Vagina (tissue), 2 donors: ENCODE results near the gene PPWD1. TPM values are rescaled to one million over a fixed set of nuclear protein-coding genes. Genes with fewer than 3 reads are reported as not detected.

Source experiments
- DNase-seq, 2 donors: peaks; one replicate each; pipeline ENCODE4 v3.0.0-alpha.2; 2017; ENCODE audit errors: extremely low spot score in 2 of 2
- H3K27ac ChIP-seq: fragments of 200-600 bp; sonication (generic); one replicate; pipeline ENCODE4 v1.5.1; 2019
- H3K27me3 ChIP-seq: fragments of 200-600 bp; sonication (generic); one replicate; pipeline ENCODE4 v1.5.1; 2019
- H3K36me3 ChIP-seq, 2 donors: fragments of 200-600 bp; sonication (generic); one replicate each; pipeline ENCODE4 v1.5.1; 2017 to 2019
- H3K4me1 ChIP-seq: fragments of 200-600 bp; sonication (generic); one replicate; pipeline ENCODE4 v1.5.1; 2019
- H3K4me3 ChIP-seq, 2 donors: fragments of 200-600 bp; sonication (generic); 1 replicate in 1 of 2; 2 replicates in 1 of 2; pipeline ENCODE4 v1.5.1; 2016 to 2019
- H3K9me3 ChIP-seq: fragments of 200-600 bp; sonication (generic); one replicate; pipeline ENCODE4 v1.5.1; 2019
- CTCF ChIP-seq, 3 experiments: fragments of 450-650 bp in 2 of 3; fragments of 200-600 bp in 1 of 3; sonication (generic) in 1 of 3; IDR thresholded peaks; one replicate each; pipeline ENCODE4 v1.5.1; 2017 to 2019; ENCODE audit warnings: antibody characterized with exemption in 3 of 3, mild to moderate bottlenecking in 2 of 3, moderate library complexity in 2 of 3
- POLR2A ChIP-seq, 2 donors: fragments of 450-650 bp; IDR thresholded peaks; one replicate each; pipeline ENCODE4 v1.6.1; 2017; ENCODE audit warnings: antibody characterized with exemption in 2 of 2, mild to moderate bottlenecking in 2 of 2, moderate library complexity in 2 of 2
- POLR2AphosphoS5 ChIP-seq, 2 donors: sonication (generic); formaldehyde crosslinking; IDR thresholded peaks; one replicate each; pipeline ENCODE4 v1.9.0; 2017; ENCODE audit warnings: antibody characterized with exemption in 2 of 2, mild to moderate bottlenecking in 2 of 2, low read depth in 1 of 2; ENCODE audit not compliant: insufficient read depth in 1 of 2
- intact Hi-C: fragments of 100-400 bp; cut with DNase I; formaldehyde crosslinking; loops from one replicate; pipeline ENCODE4 v1.15.1; 2023
- total RNA-seq: library from RNA; depleted of rRNA; stranded (reverse); fragments of >200 nt; gene quantifications from one replicate; pipeline ENCODE4 v1.2.3, GENCODE V29; 2016

The PPWD1 gene
- total RNA-seq, 1 donor from 2014 or later = 57.0 TPM

DNA sequence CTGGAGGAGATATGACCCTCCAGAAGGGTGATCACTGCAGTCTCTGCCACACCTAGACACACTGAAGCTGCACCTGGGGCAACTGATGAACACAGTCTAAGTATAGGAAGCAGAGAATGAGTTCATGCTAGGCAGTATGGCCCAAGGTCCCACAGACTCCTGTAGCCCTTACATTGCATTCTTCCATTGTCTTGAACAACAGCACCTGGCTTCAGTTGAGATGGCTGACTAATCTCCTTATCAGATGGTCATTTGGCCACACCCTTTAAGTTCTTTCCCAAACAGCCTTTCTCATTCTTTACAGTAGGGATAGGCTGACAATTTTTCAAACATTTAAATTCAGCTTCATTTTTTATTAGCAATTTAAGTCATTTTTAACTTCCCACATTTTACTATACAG is 23.3 kb upstream of the PPWD1 start:
- H3K9me3 ChIP-seq = no peaks in the 10 kb centered on the region
- H3K4me1 ChIP-seq = no peaks in the 10 kb centered on the region
- intact Hi-C loops = no loop called here
- no peak overlapping the region for H3K27ac ChIP-seq
- no peaks in the 10 kb centered on the region for H3K27me3 ChIP-seq
- H3K4me3 ChIP-seq = no peak overlapping the region
- TF ChIP-seq POLR2A (IDR thresholded peaks at IDR 0.05) = no peak
- no peak for TF ChIP-seq POLR2AphosphoS5 (IDR thresholded peaks at IDR 0.05; ENCODE audit: insufficient read depth in 1 of 2, low read depth in 1 of 2)
- no peak for TF ChIP-seq CTCF (IDR thresholded peaks at IDR 0.05)
- no peaks in the 10 kb centered on the region for H3K36me3 ChIP-seq
- no peak for DNase-seq

- Histone ChIP-seq H3K27ac (no peak overlapping the region), H3K36me3 (no peaks in the 10 kb centered on the region), H3K4me1 (no peaks in the 10 kb centered on the region), H3K9me3 (no peaks in the 10 kb centered on the region), H3K4me3 (no peak overlapping the region), H3K27me3 (no peaks in the 10 kb centered on the region)
- TF ChIP-seq POLR2A (IDR thresholded peaks at IDR 0.05) = no peak
- TF ChIP-seq CTCF (IDR thresholded peaks at IDR 0.05) = no peak
- TF ChIP-seq POLR2AphosphoS5 (IDR thresholded peaks at IDR 0.05; ENCODE audit: insufficient read depth in 1 of 2, low read depth in 1 of 2) = no peak
- intact Hi-C loops = no loop called here
- no peak for DNase-seq
Measured at GRCh38 chr5:65544473-65544872, 18.6 kb upstream of the PPWD1 start.

DNA sequence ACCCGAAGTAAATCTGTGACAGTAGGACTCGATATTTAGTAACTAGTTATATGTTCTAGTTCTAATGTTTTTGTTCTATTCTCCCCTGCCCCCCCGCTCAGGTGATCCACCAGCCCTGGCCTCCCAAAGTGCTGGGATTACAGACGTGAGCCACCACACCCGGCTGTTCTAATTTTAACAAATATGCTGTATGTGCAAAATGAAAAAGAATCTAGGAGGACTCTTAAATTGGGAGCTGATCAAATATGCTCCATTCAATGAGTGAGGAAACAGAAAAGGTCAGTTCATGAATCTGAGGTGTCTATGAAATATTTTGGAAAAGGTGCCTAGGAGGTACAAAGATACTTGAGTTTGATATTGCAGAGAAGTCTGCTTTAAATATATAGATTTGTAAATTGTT is 17.0 kb upstream of the PPWD1 start:
- no peaks in the 10 kb centered on the region for H3K36me3 ChIP-seq
- no peaks in the 10 kb centered on the region for H3K9me3 ChIP-seq
- H3K4me3 ChIP-seq = no peak overlapping the region
- no peak for DNase-seq
- TF ChIP-seq POLR2A (IDR thresholded peaks at IDR 0.05) (no peak), CTCF (IDR thresholded peaks at IDR 0.05) (no peak), POLR2AphosphoS5 (IDR thresholded peaks at IDR 0.05; ENCODE audit: insufficient read depth in 1 of 2, low read depth in 1 of 2) (no peak)
- H3K4me1 ChIP-seq = no peaks in the 10 kb centered on the region
- intact Hi-C loops = no loop called here
- H3K27me3 ChIP-seq = no peaks in the 10 kb centered on the region
- H3K27ac ChIP-seq = no peak overlapping the region

GRCh38 chr5:65548281-65548680 is 14.8 kb upstream of the PPWD1 start:
- H3K9me3 ChIP-seq = no peaks in the 10 kb centered on the region
- H3K36me3 ChIP-seq = no peaks in the 10 kb centered on the region
- no peak for TF ChIP-seq POLR2AphosphoS5 (IDR thresholded peaks at IDR 0.05; ENCODE audit: insufficient read depth in 1 of 2, low read depth in 1 of 2)
- TF ChIP-seq CTCF (IDR thresholded peaks at IDR 0.05) = no peak
- TF ChIP-seq POLR2A (IDR thresholded peaks at IDR 0.05) = no peak
- no peak for DNase-seq
- H3K27ac ChIP-seq = no peak overlapping the region
- no peaks in the 10 kb centered on the region for H3K27me3 ChIP-seq
- no peaks in the 10 kb centered on the region for H3K4me1 ChIP-seq
- no peak overlapping the region for H3K4me3 ChIP-seq
- intact Hi-C loops = no loop called here

DNA sequence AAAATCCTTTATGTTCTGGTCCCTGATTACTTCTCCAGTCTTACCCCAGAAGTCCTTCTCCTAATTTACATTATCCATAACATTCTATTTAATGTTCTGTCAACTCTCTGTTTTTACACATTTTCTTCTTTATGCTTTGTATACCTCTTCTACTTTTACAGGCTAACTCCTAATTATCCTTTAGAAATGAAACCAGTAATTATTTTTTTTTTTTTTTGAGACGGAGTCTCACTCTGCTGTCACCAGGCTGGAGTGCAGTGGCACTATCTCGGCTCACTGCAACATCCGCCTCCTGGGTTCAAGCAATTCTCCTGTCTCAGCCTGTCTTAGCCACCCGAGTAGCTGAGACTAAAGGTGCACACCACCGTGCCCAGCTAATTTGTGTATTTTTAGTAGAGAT is 9.2 kb upstream of the PPWD1 start:
- no peak for TF ChIP-seq POLR2A (IDR thresholded peaks at IDR 0.05)
- TF ChIP-seq CTCF (IDR thresholded peaks at IDR 0.05) = no peak
- TF ChIP-seq POLR2AphosphoS5 (IDR thresholded peaks at IDR 0.05; ENCODE audit: insufficient read depth in 1 of 2, low read depth in 1 of 2) = no peak
- DNase-seq = no peak
- intact Hi-C loops = no loop called here

More for the DNA sequence above, 9.2 kb upstream of the PPWD1 start:
- Histone ChIP-seq H3K4me1 (no peaks in the 10 kb centered on the region), H3K4me3 (no peak overlapping the region), H3K27me3 (no peaks in the 10 kb centered on the region), H3K9me3 (no peaks in the 10 kb centered on the region), H3K27ac (no peak overlapping the region), H3K36me3 (no peaks in the 10 kb centered on the region)
